HG02610 (cell line): ENCODE data around the gene TESPA1.
"Not testable (repeated sequence)": the region's sequence is repeated elsewhere in the genome, so short reads cannot be mapped to it uniquely, and the experiment has no call there.

Experiments
- ATAC-seq: cut with Tn5 transposase; IDR thresholded peaks from one replicate; pipeline ENCODE4 v1.9.1; 2021; ENCODE audit warnings: mild to moderate bottlenecking, moderate library complexity; ENCODE audit not compliant: unreplicated experiment

TESPA1 gene

GRCh38 chr12:54949073-54949711, 35.4 kb downstream of the TESPA1 start:
- no peak for ATAC-seq

DNA sequence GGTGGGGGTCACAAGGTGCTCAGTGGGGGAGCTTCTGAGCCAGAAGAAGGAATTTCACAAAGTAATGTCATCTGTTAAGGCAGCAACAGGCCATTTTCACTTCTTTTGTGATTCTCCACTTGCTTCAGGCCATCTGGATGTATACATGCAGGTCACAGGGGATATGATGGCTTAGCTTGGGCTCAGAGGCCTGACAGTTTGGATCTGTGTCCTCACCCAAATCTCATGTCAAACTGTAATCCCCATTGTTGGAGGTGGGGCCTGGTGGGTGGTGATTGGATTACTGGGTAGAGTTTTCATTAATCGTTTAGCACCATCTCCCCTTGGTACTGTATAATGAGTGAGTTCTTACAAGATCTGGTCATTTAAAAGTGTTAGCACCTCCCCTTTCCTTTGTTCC, 36.4 kb downstream of the TESPA1 start:
- ATAC-seq: no peak

DNA sequence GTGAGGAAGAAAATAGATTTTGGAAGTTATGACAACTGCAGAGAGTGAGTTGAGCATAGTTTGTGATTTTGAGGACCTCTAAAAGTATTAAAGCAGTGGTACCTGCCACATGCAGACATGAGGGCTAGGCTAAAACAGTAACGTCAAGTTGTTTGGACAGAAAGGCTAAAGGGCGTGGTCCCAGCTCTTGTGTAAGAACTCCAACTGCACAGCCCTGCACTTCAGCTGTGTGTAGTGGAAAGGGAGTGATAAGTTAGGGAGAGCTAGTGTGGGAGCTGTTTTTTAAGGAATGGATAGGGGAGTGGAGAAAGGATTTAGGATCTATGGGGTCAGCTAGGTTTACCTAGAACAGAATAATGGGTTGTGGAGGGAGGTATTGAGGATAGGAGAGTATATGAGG, 39.5 kb downstream of the TESPA1 start:
- no peak for ATAC-seq

DNA sequence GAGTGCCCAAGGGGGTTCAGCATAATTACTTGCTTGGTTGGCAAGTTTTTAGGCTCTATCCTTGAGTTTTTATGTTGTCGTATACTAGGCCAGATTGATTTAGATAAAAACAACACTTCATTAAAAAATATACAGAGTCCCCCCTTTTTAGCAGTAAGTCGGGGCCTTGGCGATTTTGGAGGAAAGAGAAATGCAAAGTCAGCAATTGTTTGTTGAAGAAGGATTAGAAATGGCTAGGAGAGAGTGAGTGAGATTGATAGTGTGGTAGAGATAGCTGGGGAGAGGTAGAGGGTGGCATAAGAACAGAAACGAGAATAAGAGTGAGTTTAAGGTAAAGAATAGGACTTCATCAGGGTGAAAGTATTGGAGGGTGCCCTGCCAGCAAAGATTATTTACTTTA, 41.3 kb downstream of the TESPA1 start:
- not testable (repeated sequence) for ATAC-seq

DNA sequence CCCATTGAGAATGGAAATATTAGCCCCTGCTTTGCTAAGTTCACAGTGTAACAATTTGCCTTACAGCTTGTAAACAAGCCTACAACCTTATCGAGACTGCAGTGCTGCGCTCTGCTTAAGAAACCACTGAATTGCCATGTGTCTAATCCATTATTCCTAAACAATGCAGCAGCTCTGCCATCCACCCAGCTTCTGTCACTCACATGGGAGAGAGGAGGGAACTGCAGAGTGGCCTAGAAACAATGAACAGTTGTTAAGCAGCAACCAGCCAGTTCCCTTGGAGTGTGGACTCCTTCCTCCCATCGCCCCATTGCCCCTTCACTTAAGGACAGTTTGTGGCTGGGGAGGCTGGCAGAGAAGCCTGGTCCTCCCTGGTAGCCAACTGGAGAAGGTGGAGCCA, 42.9 kb downstream of the TESPA1 start:
- ATAC-seq: no peak

- no peak for ATAC-seq
These were observed 43.7 kb downstream of the TESPA1 start for GRCh38 chr12:54940727-54941315.

DNA sequence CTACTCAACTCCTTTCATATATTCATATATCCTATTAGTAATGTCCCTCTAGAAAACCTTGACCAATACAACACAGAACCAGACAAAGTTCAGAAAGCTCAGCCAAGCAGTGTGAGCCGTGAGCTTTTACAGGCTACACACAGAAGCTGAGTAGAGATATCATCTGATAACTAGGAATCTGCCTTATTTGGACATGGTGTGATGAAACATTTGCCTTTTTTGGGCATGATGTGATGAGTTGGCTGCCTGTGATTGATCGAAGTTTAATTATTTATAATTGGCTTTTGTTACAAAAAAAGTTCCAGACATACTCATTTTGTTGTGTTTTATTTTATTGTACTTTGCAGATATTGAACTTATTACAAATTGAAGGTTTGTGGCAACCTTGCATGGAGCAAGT, 46.6 kb downstream of the TESPA1 start:
- ATAC-seq: no peak

GRCh38 chr12:54937376-54937775, 47.2 kb downstream of the TESPA1 start:
- no peak for ATAC-seq

DNA sequence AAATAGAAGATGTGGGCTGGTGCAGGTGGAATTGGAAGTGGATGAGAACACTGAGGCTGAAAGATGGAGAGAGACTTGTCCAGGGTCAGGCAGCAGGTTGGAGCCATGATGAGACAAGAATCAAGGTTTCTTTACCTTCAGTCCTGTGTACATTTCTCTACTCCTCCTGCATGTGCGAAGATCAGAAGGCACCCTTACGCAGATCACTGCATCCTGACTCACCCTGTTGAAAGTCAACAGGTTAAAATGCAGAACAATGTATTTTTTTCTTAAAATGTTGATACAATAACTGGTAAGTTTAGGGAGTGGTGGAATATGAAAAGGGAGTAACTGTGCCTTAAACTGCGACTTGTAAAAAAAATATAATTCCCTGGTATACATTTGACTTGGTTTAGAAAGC, 47.8 kb downstream of the TESPA1 start:
- ATAC-seq: no peak

- peak; percentile 100 for ATAC-seq
These were observed 49.2 kb downstream of the TESPA1 start for GRCh38 chr12:54935235-54935951.

- ATAC-seq: no peak
These were observed 50.1 kb downstream of the TESPA1 start for GRCh38 chr12:54934419-54934818.

GRCh38 chr12:54933376-54933775, 51.2 kb downstream of the TESPA1 start:
- no peak for ATAC-seq

- ATAC-seq: no peak
These were observed 51.9 kb downstream of the TESPA1 start for GRCh38 chr12:54932691-54933090.

- no peak for ATAC-seq
These were observed 52.5 kb downstream of the TESPA1 start for GRCh38 chr12:54932038-54932437.

GRCh38 chr12:54929998-54930397, 54.6 kb downstream of the TESPA1 start:
- no peak for ATAC-seq

DNA sequence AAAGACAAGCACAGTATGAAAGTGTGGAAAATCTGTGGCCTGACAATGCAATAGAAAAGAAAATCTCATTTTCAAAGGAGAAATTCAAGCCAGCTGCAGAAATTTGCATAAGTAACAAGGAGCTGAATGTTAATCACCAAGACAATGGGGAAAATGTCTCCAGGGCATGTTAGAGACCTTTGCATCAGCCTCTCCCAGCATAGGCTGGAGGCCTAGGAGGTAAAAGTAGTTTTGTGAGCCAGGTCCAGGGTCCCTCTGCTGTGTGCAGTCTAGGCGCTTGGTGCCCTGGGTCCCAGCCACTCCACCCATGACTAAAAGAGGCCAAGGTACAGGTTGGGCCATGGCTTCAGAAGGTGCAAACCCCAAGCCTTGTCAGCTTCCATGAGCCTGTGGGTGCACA, 58.3 kb downstream of the TESPA1 start:
- no peak for ATAC-seq

DNA sequence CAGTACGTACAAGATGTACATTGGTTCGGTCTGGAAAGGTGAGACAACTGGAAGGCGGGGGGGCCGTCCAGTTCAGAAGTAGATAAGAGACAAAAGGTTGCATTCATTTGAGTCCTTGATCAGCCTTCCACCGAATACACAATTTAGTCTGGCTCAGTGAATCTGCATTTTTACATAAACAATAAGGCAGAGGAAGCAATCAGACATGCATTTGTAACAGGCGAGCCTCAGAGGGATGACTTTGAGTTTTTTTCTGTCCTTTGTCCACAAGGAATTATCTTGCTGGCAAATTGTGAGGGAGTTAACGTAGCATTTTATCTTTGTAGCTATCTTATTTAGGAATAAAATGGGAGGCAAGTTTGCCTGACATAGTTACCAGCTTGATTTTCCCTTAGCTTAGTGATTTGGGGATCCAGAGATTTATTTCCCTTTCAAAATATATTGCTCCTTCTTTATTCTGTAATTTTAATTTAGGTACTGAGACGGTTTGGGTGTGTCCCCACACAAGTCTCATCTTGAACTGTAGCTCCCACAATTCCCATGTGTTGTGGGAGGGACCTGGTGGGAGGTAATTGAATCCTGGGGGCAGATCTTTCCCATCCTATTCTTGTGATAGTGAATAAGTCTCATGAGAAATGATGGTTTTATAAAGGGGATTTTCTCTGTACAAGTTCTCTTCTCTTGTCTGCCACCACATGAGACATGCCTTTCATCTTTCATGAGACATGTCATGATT, 59.4 kb downstream of the TESPA1 start:
- no peak for ATAC-seq

DNA sequence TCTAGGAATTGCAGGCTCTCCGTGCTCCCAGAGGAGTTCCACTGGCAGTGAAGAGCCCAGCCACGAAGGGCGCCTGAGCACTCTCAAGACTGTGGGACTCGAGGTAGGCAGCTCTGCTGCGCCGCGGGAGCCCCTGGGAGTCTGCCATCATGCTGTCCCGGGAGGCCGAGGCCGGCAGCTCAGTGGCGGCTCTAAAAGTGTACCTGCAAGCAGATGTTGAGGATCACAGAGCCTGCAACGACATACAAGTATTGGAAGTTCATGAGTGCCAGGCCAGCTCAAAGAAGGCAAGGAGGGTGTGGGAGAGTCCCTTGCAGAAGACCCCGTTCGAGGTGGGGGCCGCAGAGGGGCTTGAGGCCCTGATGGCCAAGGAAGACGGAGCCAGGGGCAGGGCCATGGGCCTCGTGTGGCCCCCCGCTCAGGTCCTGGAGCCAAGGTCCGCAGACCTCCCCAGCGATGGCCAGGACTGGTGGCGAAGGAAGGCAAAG, 67.5 kb downstream of the TESPA1 start:
- no peak for ATAC-seq
